IMR-90 (cell line): Measurements from ENCODE around the gene SVIP. TPM values are rescaled to one million over a fixed set of nuclear protein-coding genes. Genes with fewer than 3 reads are reported as not detected.

Experiments
- ATAC-seq: fragments of 200-7000 bp; cut with Tn5 transposase; 2 replicates; pipeline ENCODE4 v1.9.1; 2020; ENCODE audit warnings: low read depth, mild to moderate bottlenecking, moderate library complexity
- BruUV-seq: library from RNA; stranded (reverse); fragments of 400-500 nt; replicated peaks from 2 replicates; lab custom pipeline; 2021; lab: Mats Ljungman, UMichigan
- CTCF ChIA-PET: fragments of 300-600 bp; formaldehyde crosslinking; extraction: SDS; loops from one replicate; lab custom pipeline; 2021; ENCODE audit warnings: antibody characterized with exemption; lab: Yijun Ruan, JAX
- POLR2A ChIA-PET: fragments of 300-600 bp; sonication (Branson Sonifier 250); formaldehyde crosslinking; loops from one replicate; lab custom pipeline; 2022; ENCODE audit warnings: antibody characterized with exemption; ENCODE audit not compliant: unreplicated experiment; lab: Charles Lee
- DNase-seq: peaks from one replicate; pipeline ENCODE4 v3.0.0; 2013
- H2AFZ ChIP-seq: replicated peaks from 2 replicates; pipeline ENCODE3; 2013; ENCODE audit warnings: low read length, mild to moderate bottlenecking; ENCODE audit not compliant: poor library complexity
- H2AK5ac ChIP-seq: 2 replicates; pipeline ENCODE4 v1.6.1; 2013; ENCODE audit warnings: low read depth, low read length, inconsistent platforms
- H2AK9ac ChIP-seq: replicated peaks from 2 replicates; pipeline ENCODE3; 2013; ENCODE audit warnings: mild to moderate bottlenecking, low read depth, low read length, moderate library complexity; ENCODE audit not compliant: poor library complexity
- H2BK120ac ChIP-seq: 2 replicates; pipeline ENCODE4 v1.6.1; 2013; ENCODE audit warnings: low read depth, low read length, inconsistent platforms
- H2BK15ac ChIP-seq: 3 replicates; pipeline ENCODE4 v1.6.1; 2013; ENCODE audit warnings: low read depth, low read length, inconsistent platforms
- H2BK20ac ChIP-seq: 2 replicates; pipeline ENCODE4 v1.6.1; 2013; ENCODE audit warnings: low read depth, mild to moderate bottlenecking, inconsistent platforms, low read length, moderate library complexity
- H2BK5ac ChIP-seq: 2 replicates; pipeline ENCODE4 v1.6.1; 2013; ENCODE audit warnings: mild to moderate bottlenecking, low read depth, low read length, inconsistent platforms; ENCODE audit not compliant: poor library complexity, severe bottlenecking
- H3K14ac ChIP-seq: replicated peaks from 2 replicates; pipeline ENCODE4 v1.6.1; 2013; ENCODE audit warnings: low read depth, low read length, inconsistent platforms
- H3K18ac ChIP-seq: 2 replicates; pipeline ENCODE4 v1.6.1; 2013; ENCODE audit warnings: low read depth, low read length, control low read depth
- H3K23ac ChIP-seq: 2 replicates; pipeline ENCODE4 v1.6.1; 2013; ENCODE audit warnings: low read depth, low read length, inconsistent platforms
- H3K27ac ChIP-seq: 2 replicates; pipeline ENCODE4 v1.5.1; 2013; ENCODE audit warnings: mild to moderate bottlenecking, control low read depth, low read length; ENCODE audit not compliant: insufficient read depth
- H3K27me3 ChIP-seq: 2 replicates; pipeline ENCODE4 v1.6.1; 2013; ENCODE audit warnings: low read length; ENCODE audit not compliant: control insufficient read depth, insufficient read depth
- H3K36me3 ChIP-seq: 2 replicates; pipeline ENCODE4 v1.6.1; 2013; ENCODE audit warnings: low read length, mixed read lengths; ENCODE audit not compliant: control insufficient read depth, insufficient read depth
- H3K4ac ChIP-seq: 2 replicates; pipeline ENCODE4 v1.6.1; 2013; ENCODE audit warnings: low read depth, low read length, inconsistent platforms
- H3K4me1 ChIP-seq: 2 replicates; pipeline ENCODE4 v1.6.1; 2013; ENCODE audit warnings: low read length, mixed read lengths; ENCODE audit not compliant: control insufficient read depth, insufficient read depth
- H3K4me2 ChIP-seq: 2 replicates; pipeline ENCODE4 v1.6.1; 2013; ENCODE audit warnings: low read depth, mild to moderate bottlenecking, control low read depth, low read length, moderate library complexity
- H3K4me3 ChIP-seq: 2 replicates; pipeline ENCODE4 v1.5.1; 2013; ENCODE audit warnings: low read depth, mild to moderate bottlenecking, control low read depth, low read length, moderate library complexity; ENCODE audit not compliant: insufficient read depth
- H3K56ac ChIP-seq: 2 replicates; pipeline ENCODE4 v1.6.1; 2013; ENCODE audit warnings: low read length, inconsistent platforms; ENCODE audit not compliant: insufficient read depth; ENCODE audit errors: extremely low read depth
- H3K79me1 ChIP-seq, 2 experiments: 2 replicates each; pipeline ENCODE4 v1.6.1; 2013; ENCODE audit warnings: low read length in 2 of 2, inconsistent platforms in 1 of 2, low read depth in 1 of 2
- H3K9ac ChIP-seq: 2 replicates; pipeline ENCODE4 v1.6.1; 2013; ENCODE audit warnings: low read depth, low read length, control low read depth
- H3K9me1 ChIP-seq: 2 replicates; pipeline ENCODE4 v1.6.1; 2013; ENCODE audit warnings: low read length, inconsistent platforms; ENCODE audit not compliant: insufficient read depth
- H3K9me3 ChIP-seq: 2 replicates; pipeline ENCODE4 v1.6.1; 2013; ENCODE audit warnings: low read length; ENCODE audit not compliant: control insufficient read depth, insufficient read depth
- H4K20me1 ChIP-seq: 2 replicates; pipeline ENCODE4 v1.6.1; 2013; ENCODE audit warnings: low read length, inconsistent platforms; ENCODE audit not compliant: insufficient read depth
- H4K5ac ChIP-seq: 2 replicates; pipeline ENCODE4 v1.6.1; 2013; ENCODE audit warnings: mild to moderate bottlenecking, low read depth, low read length, control low read depth
- H4K8ac ChIP-seq, 2 experiments: 2 replicates each; pipeline ENCODE4 v1.6.1; 2013; ENCODE audit warnings: low read depth in 2 of 2, low read length in 2 of 2, control low read depth in 1 of 2, inconsistent platforms in 1 of 2
- H4K91ac ChIP-seq: 2 replicates; pipeline ENCODE4 v1.6.1; 2013; ENCODE audit warnings: low read depth, low read length, inconsistent platforms; ENCODE audit not compliant: insufficient read depth
- BHLHE40 ChIP-seq: fragments of 150-350 bp; IDR thresholded peaks from 2 replicates; pipeline ENCODE4 v1.6.1; 2016; ENCODE audit warnings: mild to moderate bottlenecking, low read depth, low read length
- CEBPB ChIP-seq: IDR thresholded peaks from 2 replicates; pipeline ENCODE4 v1.6.1; 2012; ENCODE audit warnings: low read depth, low read length, improper control_type of control experiment
- FOS ChIP-seq: fragments of 150-350 bp; IDR thresholded peaks from 2 replicates; pipeline ENCODE4 v1.6.1; 2016; ENCODE audit warnings: low read depth, low read length
- MAFK ChIP-seq: IDR thresholded peaks from 2 replicates; pipeline ENCODE4 v1.6.1; 2012; ENCODE audit warnings: low read depth, low read length, improper control_type of control experiment
- MXI1 ChIP-seq: IDR thresholded peaks from 2 replicates; pipeline ENCODE4 v1.6.1; 2012; ENCODE audit warnings: low read depth, mild to moderate bottlenecking, low read length, moderate library complexity, borderline replicate concordance
- NFE2L2 ChIP-seq: fragments of 150-350 bp; IDR thresholded peaks from 2 replicates; pipeline ENCODE4 v1.6.1; 2016; ENCODE audit warnings: low read depth, mild to moderate bottlenecking, low read length
- POLR2A ChIP-seq: IDR thresholded peaks from 2 replicates; pipeline ENCODE4 v1.6.1; 2012; ENCODE audit warnings: mild to moderate bottlenecking, low read depth, low read length
- RAD21 ChIP-seq: IDR thresholded peaks from 2 replicates; pipeline ENCODE4 v1.6.1; 2012; ENCODE audit warnings: low read length, improper control_type of control experiment
- RFX5 ChIP-seq: IDR thresholded peaks from 2 replicates; pipeline ENCODE4 v1.8.0; 2012; ENCODE audit warnings: low read depth, mild to moderate bottlenecking, low read length, moderate library complexity
- SMC3 ChIP-seq: fragments of 150-350 bp; IDR thresholded peaks from 2 replicates; pipeline ENCODE4 v1.6.1; 2016; ENCODE audit warnings: low read depth, mild to moderate bottlenecking, antibody characterized with exemption, low read length, moderate library complexity
- USF2 ChIP-seq: fragments of 150-350 bp; IDR thresholded peaks from 2 replicates; pipeline ENCODE4 v1.6.1; 2017; ENCODE audit warnings: mild to moderate bottlenecking, antibody characterized with exemption, low read length, low read depth
- dilution Hi-C: fragments of 300-500 bp; cut with HindIII; formaldehyde crosslinking; loops from one replicate; pipeline ENCODE4 v1.14.3; 2018; ENCODE audit warnings: low sequenced_read_pairs; ENCODE audit not compliant: unreplicated experiment
- in situ Hi-C: fragments of 300-500 bp; cut with MboI; formaldehyde crosslinking; loops from 3 replicates; pipeline ENCODE4 v1.14.3; 2019; ENCODE audit warnings: low sequenced_read_pairs, inconsistent platforms, mixed read lengths
- intact Hi-C: fragments of 100-400 bp; cut with micrococcal nuclease; formaldehyde crosslinking; loops from 2 replicates; pipeline ENCODE4 v1.10.0; 2022
- polyA plus RNA-seq, 3 experiments: library from polyadenylated mRNA; depleted of rRNA; stranded (reverse); fragments of >200 nt; gene quantifications; 2 replicates each; pipeline ENCODE4 v1.2.3, GENCODE V29; 2012; ENCODE audit warnings: low replicate concordance in 1 of 3
- total RNA-seq: library from RNA; depleted of rRNA; stranded (reverse); fragments of >200 nt; gene quantifications from 2 replicates; pipeline ENCODE4 v1.2.3, GENCODE V29; 2012

The SVIP gene
- total and polyA plus RNA-seq, 2 of the 4 experiments (the other 2 are of a cell fraction) = 2.0 to 6.8 TPM

GRCh38 chr11:22785251-22785650 is 44.4 kb downstream of the SVIP start:
- no peak overlapping the region for H3K23ac ChIP-seq
- H3K4me1 ChIP-seq = no peaks in the 10 kb centered on the region
- H2BK5ac ChIP-seq = no peak overlapping the region
- no peak overlapping the region for H2BK20ac ChIP-seq
- H3K4ac ChIP-seq = no peak overlapping the region
- no peaks in the 10 kb centered on the region for H3K79me1 ChIP-seq
- no peak overlapping the region for H4K91ac ChIP-seq
- no peak overlapping the region for H3K4me2 ChIP-seq
- DNase-seq (peak; percentile 57), ATAC-seq (no peak)
- H2AK5ac ChIP-seq = no peak overlapping the region
- CTCF ChIA-PET = no interaction called here
- no peak overlapping the region for H3K56ac ChIP-seq
- H3K27ac ChIP-seq = no peak overlapping the region
- dilution Hi-C loops = no loop called here
- H4K5ac ChIP-seq = no peak overlapping the region
- TF ChIP-seq POLR2A (no peak), BHLHE40 (no peak), MXI1 (no peak), RFX5 (no peak), MAFK (no peak), NFE2L2 (no peak), RAD21 (no peak), FOS (no peak), SMC3 (no peak), USF2 (no peak), CEBPB (no peak)
- in situ Hi-C loops = loop anchor here (10.0 kb wide), 1 partner anchor 450 kb away; the partner anchor contains the start of gene SLC17A6
- no peak overlapping the region for H4K8ac ChIP-seq
- H3K36me3 ChIP-seq = no peaks in the 10 kb centered on the region
- H2AFZ ChIP-seq = no peak overlapping the region
- H3K18ac ChIP-seq = no peak overlapping the region
- no peak overlapping the region for H3K14ac ChIP-seq
- POLR2A ChIA-PET = no interaction called here
- no peak overlapping the region for H2BK15ac ChIP-seq
- H3K27me3 ChIP-seq = no peaks in the 10 kb centered on the region
- no peak overlapping the region for H2AK9ac ChIP-seq
- no peaks in the 10 kb centered on the region for H3K9me1 ChIP-seq
- intact Hi-C loops = no loop called here
- no peaks in the 10 kb centered on the region for H3K9me3 ChIP-seq
- no peak overlapping the region for H2BK120ac ChIP-seq
- no peaks in the 10 kb centered on the region for H4K20me1 ChIP-seq
- BruUV-seq = no TSS peak
- H3K9ac ChIP-seq = no peak overlapping the region
- no peak overlapping the region for H3K4me3 ChIP-seq
